NOMO-1 (cell line): ENCODE measurements around the gene TMEM37.

Experiments
- DNase-seq, 2 experiments: peaks; one replicate each; lab custom pipeline; 2025; ENCODE audit not compliant: unreplicated experiment in 2 of 2; lab: John Stamatoyannopoulos, UW

Gene TMEM37

GRCh38 chr2:119451336-119452050, 19.8 kb downstream of the TMEM37 start:
- no peak for DNase-seq

GRCh38 chr2:119453972-119454593, 22.4 kb downstream of the TMEM37 start:
- DNase-seq, result no peak

- DNase-seq, result no peak
Measured at GRCh38 chr2:119455066-119455718, 23.5 kb downstream of the TMEM37 start.

GRCh38 chr2:119460076-119460475, 28.4 kb downstream of the TMEM37 start:
- no peak for DNase-seq

- no peak for DNase-seq
Measured at GRCh38 chr2:119461811-119462210, 30.2 kb downstream of the TMEM37 start.

GRCh38 chr2:119462574-119462973, 30.9 kb downstream of the TMEM37 start:
- no peak for DNase-seq

- DNase-seq, result peak; percentile 12 to 58
Measured at GRCh38 chr2:119463136-119463535, 31.5 kb downstream of the TMEM37 start.

GRCh38 chr2:119463990-119464389, 32.3 kb downstream of the TMEM37 start:
- no peak for DNase-seq

GRCh38 chr2:119464981-119465380, 33.3 kb downstream of the TMEM37 start:
- no peak for DNase-seq

- DNase-seq, result no peak
Measured at GRCh38 chr2:119465687-119466086, 34.0 kb downstream of the TMEM37 start.

GRCh38 chr2:119466373-119466772, 34.7 kb downstream of the TMEM37 start:
- DNase-seq, result no peak

GRCh38 chr2:119468154-119468955, 36.7 kb downstream of the TMEM37 start:
- DNase-seq, result no peak

- DNase-seq, result no peak
Measured at GRCh38 chr2:119469131-119469530, 37.5 kb downstream of the TMEM37 start.

- no peak for DNase-seq
Measured at GRCh38 chr2:119469661-119470297, 38.1 kb downstream of the TMEM37 start.

- no peak for DNase-seq
Measured at GRCh38 chr2:119472749-119473148, 41.1 kb downstream of the TMEM37 start.

- no peak for DNase-seq
Measured at GRCh38 chr2:119473621-119474370, 42.1 kb downstream of the TMEM37 start.

GRCh38 chr2:119474371-119475224, 42.9 kb downstream of the TMEM37 start:
- no peak for DNase-seq

GRCh38 chr2:119475225-119475856, 43.7 kb downstream of the TMEM37 start:
- DNase-seq, result no peak

- DNase-seq, result no peak
Measured at GRCh38 chr2:119475857-119476244, 44.2 kb downstream of the TMEM37 start.
